ENCODE data around the gene AACS.
A peak's percentile ranks its signal among the peaks of the same experiment; 100 is the strongest.
"Not testable (repeated sequence)": the region's sequence is repeated elsewhere in the genome, so short reads cannot be mapped to it uniquely, and the experiment has no call there.

Gene AACS

DNA sequence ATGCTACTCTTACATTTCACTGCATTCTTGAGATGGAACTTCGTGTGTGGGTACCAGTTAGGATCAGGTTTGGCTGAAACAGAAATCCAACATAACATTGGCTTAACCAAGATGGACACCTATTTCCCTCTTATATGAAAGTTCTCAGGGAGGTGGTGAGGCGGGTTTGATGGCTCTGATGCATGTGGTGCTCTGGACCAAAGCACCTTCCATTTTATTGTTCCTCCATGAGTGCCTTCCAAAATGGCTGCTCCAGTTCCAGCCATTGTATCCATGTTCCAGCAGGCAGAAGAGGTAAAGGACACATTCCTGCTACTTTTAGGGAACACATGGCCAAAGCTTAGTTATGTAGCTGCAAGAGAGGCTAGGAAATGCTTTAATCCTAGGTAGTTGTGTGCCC is 42.2 kb upstream of the AACS start:
- TF ChIP-seq, protein P1, sequence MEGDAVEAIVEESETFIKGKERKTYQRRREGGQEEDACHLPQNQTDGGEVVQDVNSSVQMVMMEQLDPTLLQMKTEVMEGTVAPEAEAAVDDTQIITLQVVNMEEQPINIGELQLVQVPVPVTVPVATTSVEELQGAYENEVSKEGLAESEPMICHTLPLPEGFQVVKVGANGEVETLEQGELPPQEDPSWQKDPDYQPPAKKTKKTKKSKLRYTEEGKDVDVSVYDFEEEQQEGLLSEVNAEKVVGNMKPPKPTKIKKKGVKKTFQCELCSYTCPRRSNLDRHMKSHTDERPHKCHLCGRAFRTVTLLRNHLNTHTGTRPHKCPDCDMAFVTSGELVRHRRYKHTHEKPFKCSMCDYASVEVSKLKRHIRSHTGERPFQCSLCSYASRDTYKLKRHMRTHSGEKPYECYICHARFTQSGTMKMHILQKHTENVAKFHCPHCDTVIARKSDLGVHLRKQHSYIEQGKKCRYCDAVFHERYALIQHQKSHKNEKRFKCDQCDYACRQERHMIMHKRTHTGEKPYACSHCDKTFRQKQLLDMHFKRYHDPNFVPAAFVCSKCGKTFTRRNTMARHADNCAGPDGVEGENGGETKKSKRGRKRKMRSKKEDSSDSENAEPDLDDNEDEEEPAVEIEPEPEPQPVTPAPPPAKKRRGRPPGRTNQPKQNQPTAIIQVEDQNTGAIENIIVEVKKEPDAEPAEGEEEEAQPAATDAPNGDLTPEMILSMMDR (IDR thresholded peaks at IDR 0.05; ENCODE audit: low read depth, low read length) = no peak
- H3K4me3 ChIP-seq (ENCODE audit: low read depth, low read length) = no peak overlapping the region
- DNase-seq (ENCODE audit: low read depth, low spot score) = no peak
- in situ Hi-C loops (cut with HindIII; ENCODE audit: low sequenced_read_pairs) = no loop called here

DNA sequence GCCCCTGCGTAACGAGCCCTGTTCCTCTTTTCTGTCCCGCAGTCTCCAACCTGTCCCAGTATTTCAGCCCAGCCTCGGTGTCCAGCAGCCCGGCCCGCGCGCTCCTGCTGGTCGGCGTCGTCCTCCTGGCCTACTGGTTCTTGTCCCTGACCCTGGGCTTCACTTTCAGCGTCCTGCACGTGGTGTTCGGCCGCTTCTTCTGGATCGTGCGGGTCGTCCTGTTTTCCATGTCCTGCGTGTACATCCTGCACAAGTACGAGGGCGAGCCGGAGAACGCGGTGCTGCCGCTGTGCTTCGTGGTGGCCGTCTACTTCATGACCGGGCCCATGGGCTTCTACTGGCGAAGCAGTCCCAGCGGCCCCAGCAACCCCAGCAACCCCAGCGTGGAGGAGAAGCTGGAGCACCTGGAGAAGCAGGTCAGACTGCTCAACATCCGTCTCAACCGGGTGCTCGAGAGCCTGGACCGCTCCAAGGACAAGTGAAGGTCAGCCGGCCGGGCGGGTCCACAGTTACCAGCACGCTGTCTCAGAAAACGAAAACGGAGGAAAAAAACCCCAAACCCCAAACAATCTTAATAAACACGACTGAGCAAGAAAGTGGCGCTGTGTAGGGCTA is 40.2 kb upstream of the AACS start:
- in situ Hi-C loops (cut with HindIII; ENCODE audit: low sequenced_read_pairs) = no loop called here
- DNase-seq (ENCODE audit: low read depth, low spot score) = no peak
- TF ChIP-seq, protein P1 (IDR thresholded peaks at IDR 0.05; ENCODE audit: low read depth, low read length) = no peak
- no peak overlapping the region for H3K4me3 ChIP-seq (ENCODE audit: low read depth, low read length)

DNA sequence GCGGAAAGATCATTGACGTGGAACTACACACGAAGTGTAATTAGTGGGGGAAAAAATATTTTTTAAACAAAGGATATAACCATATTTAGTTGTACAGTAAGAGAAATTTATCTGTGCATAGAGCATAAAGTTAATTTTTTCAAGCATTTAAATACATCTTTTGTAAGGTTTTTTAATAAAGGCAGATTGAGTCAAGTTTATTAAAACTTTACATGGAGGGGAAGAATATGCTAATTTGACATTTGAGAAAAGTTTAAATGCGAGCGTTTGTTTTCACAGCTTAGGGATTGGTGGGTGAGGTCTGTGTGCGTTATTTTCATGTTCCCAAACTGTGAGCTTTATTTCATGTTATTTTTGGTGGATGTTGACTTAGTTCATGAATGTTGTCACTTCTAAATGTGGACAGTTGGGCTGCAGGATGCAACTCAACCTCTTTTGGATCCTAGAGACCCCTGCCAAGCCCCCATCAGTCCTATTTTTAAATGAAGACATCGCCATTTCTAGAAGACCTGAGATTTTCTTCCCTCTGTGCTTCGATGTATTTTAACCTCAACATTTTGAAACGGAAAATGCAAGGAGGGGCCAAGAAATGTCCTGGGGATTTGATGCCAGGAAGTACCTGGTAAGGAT is 39.5 kb upstream of the AACS start:
- TF ChIP-seq, protein P1 (IDR thresholded peaks at IDR 0.05; ENCODE audit: low read depth, low read length) = no peak
- no peak overlapping the region for H3K4me3 ChIP-seq (ENCODE audit: low read depth, low read length)
- no peak for DNase-seq (ENCODE audit: low read depth, low spot score)
- in situ Hi-C loops (cut with HindIII; ENCODE audit: low sequenced_read_pairs) = no loop called here

DNA sequence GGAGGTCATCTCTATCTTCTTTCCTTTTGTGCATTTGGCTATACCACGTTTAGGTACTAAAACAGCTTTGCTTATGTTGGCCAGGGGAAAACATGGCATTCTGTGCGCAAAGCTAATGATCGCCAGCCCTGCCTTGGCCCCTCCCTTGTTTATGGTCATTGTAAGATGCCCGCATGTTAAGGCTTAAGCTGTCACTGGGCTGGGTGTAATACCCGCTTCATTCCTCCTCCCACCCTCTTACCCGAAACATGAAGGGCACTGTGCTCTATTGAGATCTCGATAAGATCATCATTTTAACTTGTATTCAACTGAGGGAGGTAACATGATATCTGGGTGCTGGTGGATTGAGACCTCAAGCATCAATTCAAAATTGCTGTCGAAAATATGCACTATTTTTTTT is 37.1 kb upstream of the AACS start:
- TF ChIP-seq, protein P1 (IDR thresholded peaks at IDR 0.05; ENCODE audit: low read depth, low read length) = no peak
- in situ Hi-C loops (cut with HindIII; ENCODE audit: low sequenced_read_pairs) = no loop called here
- H3K4me3 ChIP-seq (ENCODE audit: low read depth, low read length) = no peak overlapping the region
- no peak for DNase-seq (ENCODE audit: low read depth, low spot score)

DNA sequence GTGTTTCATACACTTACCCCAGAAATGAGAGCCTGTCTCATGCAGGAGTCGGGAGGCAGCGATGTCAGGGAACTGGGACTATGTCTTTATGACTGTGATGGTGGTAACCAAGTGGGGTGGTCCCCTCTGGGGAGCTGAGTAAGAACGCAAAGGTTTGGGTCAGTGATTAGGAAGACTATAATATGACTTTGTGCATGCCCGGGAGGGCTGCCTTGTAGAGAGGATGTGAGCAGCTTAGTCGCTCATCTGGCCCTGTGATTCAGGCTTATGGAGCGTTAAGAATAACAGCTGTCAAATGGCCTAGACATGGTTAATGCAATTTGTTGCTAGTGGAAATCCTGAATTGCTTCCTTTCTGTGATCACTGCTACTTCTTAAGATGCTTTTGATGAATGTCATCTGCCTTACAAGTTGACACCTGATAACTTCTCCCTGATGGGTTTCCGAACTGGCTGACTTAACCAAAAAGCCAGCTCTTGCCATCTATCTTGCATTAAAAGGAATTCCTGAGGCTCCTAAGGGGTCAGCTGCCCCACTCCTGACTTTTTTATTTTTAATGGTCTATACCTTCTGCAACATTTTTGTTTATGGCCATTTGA is 35.4 kb upstream of the AACS start:
- DNase-seq (ENCODE audit: low read depth, low spot score) = peak; percentile 6
- in situ Hi-C loops (cut with HindIII; ENCODE audit: low sequenced_read_pairs) = no loop called here
- H3K4me3 ChIP-seq (ENCODE audit: low read depth, low read length) = no peak overlapping the region
- TF ChIP-seq, protein P1 (IDR thresholded peaks at IDR 0.05; ENCODE audit: low read depth, low read length) = no peak

DNA sequence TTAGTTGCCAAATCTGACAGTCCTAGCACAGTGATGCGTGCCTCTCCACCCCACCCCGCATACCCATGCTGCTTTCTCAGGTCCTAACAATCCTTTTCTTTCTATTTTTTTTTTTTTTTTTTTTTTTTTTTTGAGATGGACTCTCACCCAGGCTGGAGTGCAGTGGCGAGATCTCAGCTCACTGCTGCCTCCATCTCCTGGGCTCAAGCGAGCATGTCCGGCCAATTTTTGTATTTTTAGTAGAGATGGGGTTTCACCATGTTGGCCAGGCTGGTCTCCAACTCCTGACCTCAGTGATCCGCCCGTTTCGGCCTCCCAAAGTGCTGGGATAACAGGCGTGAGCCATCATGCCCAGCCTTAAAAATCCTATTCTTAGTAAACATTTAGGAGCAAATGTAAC is 33.8 kb upstream of the AACS start:
- H3K4me3 ChIP-seq (ENCODE audit: low read depth, low read length); in situ Hi-C loops (cut with HindIII; ENCODE audit: low sequenced_read_pairs); DNase-seq (ENCODE audit: low read depth, low spot score): not testable (repeated sequence)

DNA sequence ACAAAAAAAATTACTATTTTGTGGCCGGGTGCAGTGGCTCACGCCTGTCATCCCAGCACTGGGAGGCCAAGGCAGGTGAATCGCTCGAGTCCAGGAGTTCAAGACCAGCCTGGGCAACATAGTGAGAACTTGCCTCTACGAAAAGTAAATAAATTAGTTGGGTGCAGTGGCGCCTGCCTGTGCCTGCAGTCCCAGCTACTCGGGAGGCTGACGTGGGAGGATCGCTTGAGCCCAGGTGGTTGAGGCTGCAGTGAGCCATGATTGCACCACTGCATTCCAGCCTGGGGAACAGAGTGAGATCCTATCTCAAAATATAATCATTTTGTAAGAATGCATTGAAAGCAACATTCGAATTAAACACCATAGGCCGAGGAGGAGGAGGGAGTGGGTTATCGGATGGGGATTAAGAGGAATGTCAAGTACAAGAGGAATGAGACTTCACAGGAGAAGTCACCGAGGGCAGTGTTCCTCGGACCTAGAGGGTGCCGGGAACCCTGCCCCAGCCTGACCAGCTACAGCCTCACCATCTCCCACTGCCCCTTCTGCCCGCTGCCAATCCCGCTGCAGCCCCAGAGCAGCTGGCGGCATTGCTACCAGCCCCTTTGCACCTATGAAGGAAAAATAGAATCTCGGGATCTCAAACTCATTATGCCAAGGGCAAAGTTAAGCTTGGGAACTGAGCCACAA is 32.6 kb upstream of the AACS start:
- no peak overlapping the region for H3K4me3 ChIP-seq (ENCODE audit: low read depth, low read length)
- TF ChIP-seq, protein P1 (IDR thresholded peaks at IDR 0.05; ENCODE audit: low read depth, low read length) = no peak
- DNase-seq (ENCODE audit: low read depth, low spot score) = no peak
- in situ Hi-C loops (cut with HindIII; ENCODE audit: low sequenced_read_pairs) = no loop called here
